Right lobe of liver (tissue), 4 donors: ENCODE data around the gene ADORA1.

Experiments used
- POLR2A ChIP-seq: fragments of 450-650 bp; IDR thresholded peaks from one replicate; pipeline ENCODE4 v1.6.1; 2017; ENCODE audit warnings: antibody characterized with exemption, mild to moderate bottlenecking
- TF ChIP-seq, protein P1 (sequence below), 4 donors: fragments of 200-600 bp in 3 of 4; fragments of 450-650 bp in 1 of 4; IDR thresholded peaks; one replicate each; pipeline versions ENCODE4 v1.5.1 to v1.8.0; 2016 to 2022; ENCODE audit warnings: antibody characterized with exemption in 4 of 4, mild to moderate bottlenecking in 2 of 4
- donor health status: DM: no; HTN: no; CAD: no.
- donor health status: DM: no; HTN: no; CAD: no.
- donor health status: DM: no; HTN: yes; CAD: no.

DNA sequence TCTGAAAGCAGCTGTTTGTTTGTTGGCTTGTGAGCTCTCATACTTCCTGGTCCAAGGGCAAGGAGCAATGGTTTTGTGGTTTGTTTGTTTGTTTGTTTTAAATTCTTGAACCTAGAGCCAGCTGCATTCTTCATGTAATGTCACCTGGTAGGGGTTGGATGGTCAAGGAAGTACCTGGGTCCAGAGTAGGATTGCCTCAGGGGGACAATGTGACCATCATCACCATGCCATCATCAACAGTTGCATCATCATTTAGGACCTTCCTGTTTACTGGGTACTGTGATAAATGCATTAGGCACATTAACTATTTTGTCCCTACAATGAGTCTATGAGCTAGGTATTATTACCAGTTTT, 27.0 kb upstream of the ADORA1 start:
- TF ChIP-seq, protein P1, sequence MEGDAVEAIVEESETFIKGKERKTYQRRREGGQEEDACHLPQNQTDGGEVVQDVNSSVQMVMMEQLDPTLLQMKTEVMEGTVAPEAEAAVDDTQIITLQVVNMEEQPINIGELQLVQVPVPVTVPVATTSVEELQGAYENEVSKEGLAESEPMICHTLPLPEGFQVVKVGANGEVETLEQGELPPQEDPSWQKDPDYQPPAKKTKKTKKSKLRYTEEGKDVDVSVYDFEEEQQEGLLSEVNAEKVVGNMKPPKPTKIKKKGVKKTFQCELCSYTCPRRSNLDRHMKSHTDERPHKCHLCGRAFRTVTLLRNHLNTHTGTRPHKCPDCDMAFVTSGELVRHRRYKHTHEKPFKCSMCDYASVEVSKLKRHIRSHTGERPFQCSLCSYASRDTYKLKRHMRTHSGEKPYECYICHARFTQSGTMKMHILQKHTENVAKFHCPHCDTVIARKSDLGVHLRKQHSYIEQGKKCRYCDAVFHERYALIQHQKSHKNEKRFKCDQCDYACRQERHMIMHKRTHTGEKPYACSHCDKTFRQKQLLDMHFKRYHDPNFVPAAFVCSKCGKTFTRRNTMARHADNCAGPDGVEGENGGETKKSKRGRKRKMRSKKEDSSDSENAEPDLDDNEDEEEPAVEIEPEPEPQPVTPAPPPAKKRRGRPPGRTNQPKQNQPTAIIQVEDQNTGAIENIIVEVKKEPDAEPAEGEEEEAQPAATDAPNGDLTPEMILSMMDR (IDR thresholded peaks at IDR 0.05), result no peak
- TF ChIP-seq POLR2A, result no peak
